HepG2 (cell line): Measurements from ENCODE around the gene PCGF3. TPM values are rescaled to one million over a fixed set of nuclear protein-coding genes. Genes with fewer than 3 reads are reported as not detected.

Experiments
- AGO1 ChIP-seq: fragments of 200-400 bp; formaldehyde crosslinking; IDR thresholded peaks from 2 replicates; pipeline ENCODE4 v1.6.1; 2017; ENCODE audit warnings: mild to moderate bottlenecking, low read depth, low read length, moderate library complexity; ENCODE audit not compliant: poor library complexity, severe bottlenecking
- AGO2 ChIP-seq: fragments of 200-400 bp; formaldehyde crosslinking; optimal IDR thresholded peaks from 2 replicates; pipeline ENCODE3; 2017; ENCODE audit warnings: mild to moderate bottlenecking, low read depth, low read length, moderate library complexity
- MTF1 ChIP-seq: sonication (generic); formaldehyde crosslinking; IDR thresholded peaks from 2 replicates; pipeline ENCODE4 v1.5.0; 2020; ENCODE audit warnings: missing genetic modification reagents
- SCMH1 ChIP-seq: sonication (generic); formaldehyde crosslinking; IDR thresholded peaks from 2 replicates; pipeline ENCODE4 v1.9.0; 2021; ENCODE audit warnings: missing genetic modification reagents, mild to moderate bottlenecking, borderline replicate concordance
- ZIK1 ChIP-seq: sonication (generic); formaldehyde crosslinking; IDR thresholded peaks from 2 replicates; pipeline ENCODE4 v1.5.0; 2020; ENCODE audit warnings: mild to moderate bottlenecking, low read depth, missing genetic modification reagents, borderline replicate concordance
- ZNF34 ChIP-seq: sonication (generic); formaldehyde crosslinking; IDR thresholded peaks from 2 replicates; pipeline ENCODE4 v1.4.0; 2020; ENCODE audit warnings: mild to moderate bottlenecking, missing genetic modification reagents, borderline replicate concordance
- ZNF607 ChIP-seq: sonication (generic); formaldehyde crosslinking; IDR thresholded peaks from 2 replicates; pipeline ENCODE4 v1.5.1; 2020; ENCODE audit warnings: missing genetic modification reagents, mild to moderate bottlenecking, borderline replicate concordance
- ZNF616 ChIP-seq: sonication (generic); formaldehyde crosslinking; IDR thresholded peaks from 2 replicates; pipeline ENCODE4 v1.5.0; 2020; ENCODE audit warnings: low read depth, mild to moderate bottlenecking, missing genetic modification reagents
- ZNF841 ChIP-seq: sonication (generic); formaldehyde crosslinking; IDR thresholded peaks from 2 replicates; pipeline ENCODE4 v1.8.1; 2023; ENCODE audit warnings: missing genetic modification reagents, borderline replicate concordance
- polyA plus RNA-seq, 8 experiments: library from polyadenylated mRNA; depleted of rRNA in 3 of 8; stranded (reverse) in 7 of 8; unstranded in 1 of 8; fragments of >200 nt; fragmentation: Illumina TruSeq in 4 of 8; extraction: Trizol in 4 of 8; gene quantifications; 2 replicates each; pipeline versions ENCODE4 v1.2.1 to v1.2.3, GENCODE V29; 2011 to 2016; ENCODE audit warnings: low read depth in 4 of 8, missing spikeins in 1 of 8, mixed read lengths in 1 of 8; ENCODE audit not compliant: insufficient read depth in 1 of 8
- total RNA-seq, 5 experiments: library from RNA; depleted of rRNA; stranded (reverse); fragments of >200 nt; fragmentation: Illumina TruSeq; extraction: Trizol; gene quantifications; 2 replicates each; pipeline ENCODE4 v1.2.3, GENCODE V29; 2016; ENCODE audit warnings: low read depth in 1 of 5
- TF ChIP-seq, protein P1 (sequence below): sonication (generic); formaldehyde crosslinking; IDR thresholded peaks from 2 replicates; pipeline ENCODE4 v1.5.1; 2020; ENCODE audit warnings: mild to moderate bottlenecking, missing genetic modification reagents
- TF ChIP-seq, protein P2 (sequence below): sonication (generic); formaldehyde crosslinking; IDR thresholded peaks from 2 replicates; pipeline ENCODE4 v1.8.1; 2023; ENCODE audit warnings: mild to moderate bottlenecking, missing genetic modification reagents

The PCGF3 gene
- total and polyA plus RNA-seq, 2 of the 13 experiments (the other 11 are each of a cell fraction or from before 2014, with no cell fraction given): 28.6 to 66.2 TPM

DNA sequence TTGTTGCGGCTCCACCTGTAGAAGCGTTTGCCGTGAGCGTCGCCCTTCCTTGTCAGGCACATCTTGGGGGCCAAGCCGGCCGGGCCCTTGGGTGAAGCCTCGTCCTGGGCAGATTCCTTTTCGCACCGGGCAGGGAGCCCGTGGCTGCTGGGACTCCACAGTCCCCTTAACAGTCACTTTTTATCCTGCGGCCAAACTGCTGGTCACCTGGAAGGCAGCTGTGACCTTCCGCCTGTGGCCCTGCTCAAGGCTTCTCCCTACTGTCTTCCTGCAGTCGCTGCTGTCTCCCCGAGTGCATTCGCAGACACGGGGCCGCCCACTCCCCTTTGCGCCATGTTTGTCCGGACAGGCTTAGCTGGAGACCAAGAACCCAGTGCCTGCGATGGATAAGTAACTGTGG lies 55.0 kb downstream of the PCGF3 start (continued):
- TF ChIP-seq, protein P1, sequence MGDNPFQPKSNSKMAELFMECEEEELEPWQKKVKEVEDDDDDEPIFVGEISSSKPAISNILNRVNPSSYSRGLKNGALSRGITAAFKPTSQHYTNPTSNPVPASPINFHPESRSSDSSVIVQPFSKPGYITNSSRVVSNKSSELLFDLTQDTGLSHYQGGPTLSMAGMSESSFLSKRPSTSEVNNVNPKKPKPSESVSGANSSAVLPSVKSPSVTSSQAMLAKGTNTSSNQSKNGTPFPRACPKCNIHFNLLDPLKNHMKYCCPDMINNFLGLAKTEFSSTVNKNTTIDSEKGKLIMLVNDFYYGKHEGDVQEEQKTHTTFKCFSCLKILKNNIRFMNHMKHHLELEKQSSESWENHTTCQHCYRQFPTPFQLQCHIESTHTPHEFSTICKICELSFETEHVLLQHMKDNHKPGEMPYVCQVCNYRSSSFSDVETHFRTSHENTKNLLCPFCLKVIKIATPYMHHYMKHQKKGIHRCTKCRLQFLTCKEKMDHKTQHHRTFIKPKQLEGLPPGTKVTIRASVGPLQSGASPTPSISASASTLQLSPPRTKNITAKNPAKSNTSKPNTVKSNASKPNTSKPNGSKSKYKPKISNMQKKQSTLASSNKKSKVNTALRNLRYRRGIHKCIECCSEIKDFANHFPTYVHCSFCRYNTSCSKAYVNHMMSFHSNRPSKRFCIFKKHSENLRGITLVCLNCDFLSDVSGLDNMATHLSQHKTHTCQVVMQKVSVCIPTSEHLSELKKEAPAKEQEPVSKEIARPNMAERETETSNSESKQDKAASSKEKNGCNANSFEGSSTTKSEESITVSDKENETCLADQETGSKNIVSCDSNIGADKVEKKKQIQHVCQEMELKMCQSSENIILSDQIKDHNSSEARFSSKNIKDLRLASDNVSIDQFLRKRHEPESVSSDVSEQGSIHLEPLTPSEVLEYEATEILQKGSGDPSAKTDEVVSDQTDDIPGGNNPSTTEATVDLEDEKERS (CRISPR knock-in tag): no peak
- TF ChIP-seq SCMH1 (no peak), ZNF34 (CRISPR knock-in tag) (no peak), ZNF841 (CRISPR knock-in tag) (no peak), MTF1 (no peak), ZIK1 (CRISPR knock-in tag) (no peak), AGO1 (peak; percentile 54), ZNF607 (CRISPR knock-in tag) (no peak), AGO2 (peak; percentile 61), ZNF616 (CRISPR knock-in tag) (no peak)
- TF ChIP-seq, protein P2, sequence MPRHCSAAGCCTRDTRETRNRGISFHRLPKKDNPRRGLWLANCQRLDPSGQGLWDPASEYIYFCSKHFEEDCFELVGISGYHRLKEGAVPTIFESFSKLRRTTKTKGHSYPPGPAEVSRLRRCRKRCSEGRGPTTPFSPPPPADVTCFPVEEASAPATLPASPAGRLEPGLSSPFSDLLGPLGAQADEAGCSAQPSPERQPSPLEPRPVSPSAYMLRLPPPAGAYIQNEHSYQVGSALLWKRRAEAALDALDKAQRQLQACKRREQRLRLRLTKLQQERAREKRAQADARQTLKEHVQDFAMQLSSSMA: no peak
